Right lobe of liver (tissue), 6 donors: ENCODE measurements around the gene DYRK2. TPM values are rescaled to one million over a fixed set of nuclear protein-coding genes. Genes with fewer than 3 reads are reported as not detected.

Experiments
- ATAC-seq, 4 donors: fragments of 200-7000 bp; cut with Tn5 transposase; one replicate each; pipeline ENCODE4 v1.9.1; 2020; ENCODE audit warnings: mild to moderate bottlenecking in 4 of 4, moderate library complexity in 4 of 4
- DNase-seq, 3 donors: peaks; one replicate each; pipeline ENCODE4 v3.0.0-alpha.2; 2020
- H3K27ac ChIP-seq, 3 donors: fragments of 200-600 bp; one replicate each; pipeline ENCODE4 v1.8.0; 2022
- H3K27me3 ChIP-seq, 2 donors: fragments of 200-600 bp; one replicate each; pipeline ENCODE4 v1.8.0; 2022
- H3K36me3 ChIP-seq, 4 donors: fragments of 200-600 bp; sonication (generic) in 1 of 4; one replicate each; pipeline versions ENCODE4 v1.5.1 to v1.8.0; 2017 to 2022; ENCODE audit warnings: control low read depth in 1 of 4
- H3K4me1 ChIP-seq, 4 donors: fragments of 200-600 bp; sonication (generic) in 1 of 4; one replicate each; pipeline versions ENCODE4 v1.5.1 to v1.8.0; 2017 to 2022; ENCODE audit warnings: control low read depth in 1 of 4
- H3K4me3 ChIP-seq, 3 donors: fragments of 200-600 bp; one replicate each; pipeline ENCODE4 v1.8.0; 2022
- H3K9me3 ChIP-seq, 4 donors: fragments of 200-600 bp; sonication (generic) in 1 of 4; one replicate each; pipeline versions ENCODE4 v1.5.1 to v1.8.0; 2017 to 2022; ENCODE audit warnings: control low read depth in 1 of 4
- POLR2A ChIP-seq: fragments of 450-650 bp; IDR thresholded peaks from one replicate; pipeline ENCODE4 v1.6.1; 2017; ENCODE audit warnings: antibody characterized with exemption, mild to moderate bottlenecking
- WGBS: methylation state at CpG from one replicate; pipeline ENCODE4 v1.1.6; 2018; ENCODE audit warnings: low coverage, low lambda C conversion rate; ENCODE audit not compliant: insufficient coverage; ENCODE audit errors: missing lambda C conversion rate; 5-methylcytosine and 5-hydroxymethylcytosine counted together
- intact Hi-C, 2 donors: fragments of 100-400 bp; cut with DNase I; formaldehyde crosslinking; loops; one replicate each; pipeline versions ENCODE4 v1.11.2 to v1.14.1; 2022
- total RNA-seq, 6 experiments: library from RNA; depleted of rRNA in 2 of 6; stranded (reverse); fragments of >200 nt in 2 of 6; fragmentation: NEBNext Ultra II Directional in 3 of 6; extraction: Animal tissue kit (Norgen Biotek cat#: 25700) in 3 of 6; gene quantifications; one replicate each; pipeline versions ENCODE4 v1.1.0 to v1.2.4, GENCODE V29; 2016 to 2023
- TF ChIP-seq, protein P1 (sequence below), 4 donors: fragments of 200-600 bp in 3 of 4; fragments of 450-650 bp in 1 of 4; IDR thresholded peaks; one replicate each; pipeline versions ENCODE4 v1.5.1 to v1.8.0; 2016 to 2022; ENCODE audit warnings: antibody characterized with exemption in 4 of 4, mild to moderate bottlenecking in 2 of 4
- donor health status: DM: no; HTN: yes; CAD: no.
- donor health status: DM: no; HTN: no; CAD: no.
- donor health status: DM: no; HTN: no; CAD: no.
- donor health status: DM: no; HTN: yes; CAD: no.
- donor health status: DM: no; HTN: yes; CAD: no.

Gene DYRK2
- total RNA-seq, 6 experiments from 2014 or later, result 6.5 to 12.5 (median 6.9) TPM

DNA sequence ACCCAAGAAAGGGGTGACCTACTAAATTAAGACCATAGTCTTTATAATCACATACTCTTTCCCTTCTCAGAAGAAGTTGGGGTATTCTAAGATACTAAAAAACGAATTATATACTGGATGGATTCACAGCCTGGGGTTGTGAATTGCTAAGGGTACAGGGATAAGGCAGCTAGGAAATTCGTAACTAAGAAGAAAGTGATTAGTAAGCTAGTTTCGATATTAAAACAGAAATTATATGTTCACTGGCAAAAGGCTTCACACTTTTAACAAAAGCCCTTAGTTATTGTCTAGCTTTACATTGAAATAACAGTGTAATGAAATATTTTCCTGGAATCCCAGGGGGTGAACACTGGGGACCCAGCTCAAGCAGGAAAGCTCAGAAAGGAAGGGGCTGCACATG lies 35.5 kb upstream of the DYRK2 start:
- ATAC-seq (no peak), DNase-seq (no peak)
- Histone ChIP-seq H3K4me1 (no peaks in the 10 kb centered on the region), H3K9me3 (no peaks in the 10 kb centered on the region), H3K27me3 (no peaks in the 10 kb centered on the region), H3K4me3 (no peak overlapping the region), H3K27ac (no peak overlapping the region), H3K36me3 (no peaks in the 10 kb centered on the region)
- no peak for TF ChIP-seq POLR2A
- TF ChIP-seq, protein P1, sequence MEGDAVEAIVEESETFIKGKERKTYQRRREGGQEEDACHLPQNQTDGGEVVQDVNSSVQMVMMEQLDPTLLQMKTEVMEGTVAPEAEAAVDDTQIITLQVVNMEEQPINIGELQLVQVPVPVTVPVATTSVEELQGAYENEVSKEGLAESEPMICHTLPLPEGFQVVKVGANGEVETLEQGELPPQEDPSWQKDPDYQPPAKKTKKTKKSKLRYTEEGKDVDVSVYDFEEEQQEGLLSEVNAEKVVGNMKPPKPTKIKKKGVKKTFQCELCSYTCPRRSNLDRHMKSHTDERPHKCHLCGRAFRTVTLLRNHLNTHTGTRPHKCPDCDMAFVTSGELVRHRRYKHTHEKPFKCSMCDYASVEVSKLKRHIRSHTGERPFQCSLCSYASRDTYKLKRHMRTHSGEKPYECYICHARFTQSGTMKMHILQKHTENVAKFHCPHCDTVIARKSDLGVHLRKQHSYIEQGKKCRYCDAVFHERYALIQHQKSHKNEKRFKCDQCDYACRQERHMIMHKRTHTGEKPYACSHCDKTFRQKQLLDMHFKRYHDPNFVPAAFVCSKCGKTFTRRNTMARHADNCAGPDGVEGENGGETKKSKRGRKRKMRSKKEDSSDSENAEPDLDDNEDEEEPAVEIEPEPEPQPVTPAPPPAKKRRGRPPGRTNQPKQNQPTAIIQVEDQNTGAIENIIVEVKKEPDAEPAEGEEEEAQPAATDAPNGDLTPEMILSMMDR (IDR thresholded peaks at IDR 0.05), result no peak
- WGBS, result 37% methylated on average over 3 of the region's 3 CpGs
- intact Hi-C loops, result no loop called here

DNA sequence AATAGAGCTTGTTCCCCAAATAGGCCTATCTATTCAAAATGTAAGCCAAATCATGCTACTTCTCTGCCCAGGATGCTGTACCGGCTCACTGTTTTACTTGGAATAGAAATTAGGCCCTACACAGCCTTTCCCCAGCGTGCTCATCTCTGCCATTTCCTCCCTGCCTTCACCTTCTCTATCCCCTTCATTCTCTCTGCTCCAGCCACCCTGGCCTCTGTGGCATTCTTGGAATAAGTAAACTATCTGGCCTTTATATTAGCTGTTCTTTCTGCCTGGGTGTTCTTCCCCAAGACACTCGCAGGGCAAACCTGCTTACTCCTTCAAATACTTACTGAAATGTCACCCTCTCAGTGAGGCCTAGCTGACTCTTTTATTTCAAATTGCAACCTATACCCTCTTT lies 30.9 kb upstream of the DYRK2 start:
- intact Hi-C loops, result no loop called here
- H3K36me3 ChIP-seq, result no peaks in the 10 kb centered on the region
- H3K27ac ChIP-seq, result no peak overlapping the region
- no peaks in the 10 kb centered on the region for H3K4me1 ChIP-seq
- DNase-seq, result no peak
- ATAC-seq, result no peak
- no peak for TF ChIP-seq POLR2A
- TF ChIP-seq, protein P1 (IDR thresholded peaks at IDR 0.05), result no peak
- no peaks in the 10 kb centered on the region for H3K27me3 ChIP-seq
- H3K4me3 ChIP-seq, result no peak overlapping the region
- H3K9me3 ChIP-seq, result no peaks in the 10 kb centered on the region
- 78% methylated on average over 3 of the region's 3 CpGs for WGBS

DNA sequence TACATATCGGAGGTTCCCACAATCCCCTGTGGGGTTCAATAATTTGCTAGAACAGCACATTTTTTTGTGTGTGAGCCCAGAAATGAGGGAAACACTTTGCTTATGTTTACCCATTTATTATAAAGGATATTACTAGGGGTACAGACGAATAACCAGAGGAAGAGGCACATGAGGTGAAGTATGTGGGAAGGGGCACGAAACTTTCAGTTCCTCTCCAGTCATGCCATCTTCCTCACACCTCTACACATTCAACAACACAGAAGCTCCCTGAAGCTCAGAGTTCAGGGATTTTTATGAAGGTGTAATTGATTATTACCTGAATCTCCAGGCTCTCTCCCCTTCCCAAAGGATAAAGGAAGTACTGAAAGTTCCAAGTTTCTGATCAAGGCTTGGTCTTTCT lies 30.2 kb upstream of the DYRK2 start:
- H3K36me3 ChIP-seq, result no peaks in the 10 kb centered on the region
- no peaks in the 10 kb centered on the region for H3K9me3 ChIP-seq
- intact Hi-C loops, result no loop called here
- H3K27ac ChIP-seq, result no peak overlapping the region
- DNase-seq (no peak), ATAC-seq (no peak)
- no peak overlapping the region for H3K4me3 ChIP-seq
- no peak for TF ChIP-seq POLR2A
- TF ChIP-seq, protein P1 (IDR thresholded peaks at IDR 0.05), result no peak
- H3K27me3 ChIP-seq, result no peaks in the 10 kb centered on the region
- H3K4me1 ChIP-seq, result no peaks in the 10 kb centered on the region
- 70% methylated on average over 3 of the region's 3 CpGs for WGBS

DNA sequence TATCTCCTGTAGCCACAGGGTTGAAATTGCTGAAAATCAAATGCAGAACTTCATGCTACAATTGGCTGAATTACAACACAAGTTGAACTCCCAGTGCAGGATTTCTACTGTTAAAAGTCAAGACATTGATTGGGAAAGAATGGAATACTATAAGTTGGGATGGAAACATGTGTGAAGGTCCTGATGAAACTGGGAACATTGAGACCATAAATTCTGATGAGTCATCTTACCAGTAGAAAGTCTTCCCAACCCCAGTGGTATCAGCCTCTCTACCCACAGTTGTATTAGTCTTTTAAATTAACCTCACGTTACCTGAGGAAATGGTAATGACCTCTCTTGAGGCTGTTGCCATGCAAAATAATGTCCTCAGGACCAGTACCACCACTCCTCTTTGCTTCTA lies 27.4 kb upstream of the DYRK2 start:
- H3K9me3 ChIP-seq, result no peaks in the 10 kb centered on the region
- DNase-seq (no peak), ATAC-seq (no peak)
- H3K36me3 ChIP-seq, result no peaks in the 10 kb centered on the region
- no peak overlapping the region for H3K27ac ChIP-seq
- intact Hi-C loops, result no loop called here
- 92% methylated on average over 1 of the region's 1 CpG for WGBS
- TF ChIP-seq, protein P1 (IDR thresholded peaks at IDR 0.05), result no peak
- TF ChIP-seq POLR2A, result no peak
- H3K4me3 ChIP-seq, result no peak overlapping the region
- H3K27me3 ChIP-seq, result no peaks in the 10 kb centered on the region
- H3K4me1 ChIP-seq, result no peaks in the 10 kb centered on the region

DNA sequence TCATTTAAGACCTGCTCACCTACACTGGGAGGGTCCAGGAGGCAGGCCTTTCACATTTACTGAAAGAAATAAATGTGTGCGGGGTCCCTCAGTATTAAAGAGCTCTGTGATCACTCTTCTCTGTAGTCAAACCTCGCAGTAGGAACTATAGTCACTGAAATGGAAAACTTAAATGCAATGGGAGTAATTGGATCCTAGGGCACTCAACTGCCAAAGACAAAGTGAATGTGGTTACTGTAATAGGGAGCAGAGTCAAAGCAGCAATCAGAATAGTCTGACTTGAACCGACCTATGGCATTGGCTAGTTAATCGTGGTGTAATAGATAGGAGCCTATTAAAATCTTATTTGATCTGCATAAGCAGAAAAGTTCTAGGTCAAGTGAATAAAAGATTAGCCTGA lies 26.6 kb upstream of the DYRK2 start:
- TF ChIP-seq, protein P1 (IDR thresholded peaks at IDR 0.05), result no peak
- TF ChIP-seq POLR2A, result no peak
- 94% methylated on average over 4 of the region's 4 CpGs for WGBS
- no peaks in the 10 kb centered on the region for H3K9me3 ChIP-seq
- ATAC-seq, result no peak
- H3K27me3 ChIP-seq, result no peaks in the 10 kb centered on the region
- no peak overlapping the region for H3K27ac ChIP-seq
- DNase-seq, result no peak
- no peaks in the 10 kb centered on the region for H3K36me3 ChIP-seq
- H3K4me3 ChIP-seq, result no peak overlapping the region
- H3K4me1 ChIP-seq, result no peaks in the 10 kb centered on the region
- intact Hi-C loops, result no loop called here
